NCI-H146 treated with DMSO at 0.1 percent for 48 hours (cell line): ENCODE data around the gene SYMPK.
A peak's percentile ranks its signal among the peaks of the same experiment; 100 is the strongest.
"Not testable (repeated sequence)": the region's sequence is repeated elsewhere in the genome, so short reads cannot be mapped to it uniquely, and the experiment has no call there.

ENCODE experiments used
- DNase-seq: peaks from one replicate; lab custom pipeline; 2025; ENCODE audit not compliant: unreplicated experiment; lab: John Stamatoyannopoulos, UW

SYMPK gene

DNA sequence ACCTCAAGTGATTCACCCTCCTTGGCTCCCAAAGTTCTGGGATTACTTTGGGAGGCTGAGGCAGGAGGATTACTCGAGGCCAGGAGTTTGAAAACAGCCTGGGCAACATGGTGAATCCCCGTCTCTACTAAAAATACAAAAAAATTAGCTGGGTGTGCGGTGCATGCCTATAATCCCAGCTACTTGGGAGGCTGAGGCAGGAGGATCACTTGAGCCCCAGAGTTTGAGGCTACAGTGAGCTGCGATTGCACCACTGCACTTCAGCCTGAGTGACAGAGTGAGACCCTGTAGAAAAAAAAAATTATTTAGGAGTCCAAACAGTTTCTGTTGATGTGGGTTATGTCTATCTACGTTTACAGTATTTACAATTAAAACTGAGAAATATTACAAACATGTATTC lies 7.9 kb upstream of the SYMPK start:
- no peak for DNase-seq

DNA sequence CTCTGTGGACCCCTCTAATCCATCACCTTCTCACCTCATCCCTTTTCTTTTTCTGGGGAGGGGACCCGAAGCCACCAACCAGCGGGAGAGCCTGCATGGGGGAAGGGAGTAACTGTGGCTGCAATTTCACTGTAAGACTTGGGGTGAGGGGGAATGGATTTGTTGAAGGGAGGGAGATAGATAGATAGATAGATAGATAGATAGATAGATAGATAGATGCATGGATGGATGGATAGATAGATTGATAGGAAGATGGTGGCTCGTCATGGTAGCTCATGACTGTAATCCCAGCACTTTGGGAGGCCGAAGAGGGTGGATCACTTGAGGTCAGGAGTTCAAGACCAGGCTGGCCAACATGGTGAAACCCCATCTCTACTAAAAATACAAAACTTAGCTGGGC lies 4.3 kb upstream of the SYMPK start:
- not testable (repeated sequence) for DNase-seq

DNA sequence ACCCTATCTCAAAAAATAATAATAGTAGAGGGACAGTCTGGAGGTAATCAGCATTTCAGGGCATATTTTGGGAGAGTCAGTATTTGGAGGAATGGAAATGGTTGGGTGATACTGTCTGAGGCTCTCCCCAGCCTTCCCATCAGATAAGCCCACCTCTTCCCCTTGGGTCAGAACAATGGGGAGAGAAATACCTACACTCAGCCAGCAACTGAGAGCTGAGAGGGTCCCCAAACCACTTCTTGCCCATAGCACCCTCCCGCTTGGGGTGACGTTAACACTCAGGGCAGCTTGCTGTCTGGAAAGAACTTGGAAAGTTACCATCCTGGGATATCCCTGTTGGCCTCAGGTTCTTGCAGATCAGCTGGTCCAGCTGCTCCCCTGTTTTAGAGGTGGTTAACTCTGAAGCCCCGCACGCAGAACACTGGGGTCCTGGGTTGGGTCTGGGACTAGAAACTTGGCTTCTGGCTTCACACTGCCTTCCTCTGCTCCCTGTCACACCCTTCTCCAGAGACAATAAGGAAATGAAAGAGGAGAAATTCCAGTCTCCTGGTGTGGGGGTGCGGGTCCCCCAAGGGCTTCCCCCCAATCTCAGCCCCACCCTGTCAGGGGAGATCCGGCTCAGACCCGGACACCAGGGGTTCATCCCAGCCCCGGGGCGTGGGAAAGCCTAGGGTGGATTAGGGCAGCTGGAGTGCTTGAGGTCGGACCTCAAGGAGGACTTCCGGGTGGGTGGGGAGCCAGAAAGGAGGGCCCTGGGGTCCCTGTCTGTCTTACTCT lies 3.6 kb upstream of the SYMPK start:
- DNase-seq, result no peak

DNA sequence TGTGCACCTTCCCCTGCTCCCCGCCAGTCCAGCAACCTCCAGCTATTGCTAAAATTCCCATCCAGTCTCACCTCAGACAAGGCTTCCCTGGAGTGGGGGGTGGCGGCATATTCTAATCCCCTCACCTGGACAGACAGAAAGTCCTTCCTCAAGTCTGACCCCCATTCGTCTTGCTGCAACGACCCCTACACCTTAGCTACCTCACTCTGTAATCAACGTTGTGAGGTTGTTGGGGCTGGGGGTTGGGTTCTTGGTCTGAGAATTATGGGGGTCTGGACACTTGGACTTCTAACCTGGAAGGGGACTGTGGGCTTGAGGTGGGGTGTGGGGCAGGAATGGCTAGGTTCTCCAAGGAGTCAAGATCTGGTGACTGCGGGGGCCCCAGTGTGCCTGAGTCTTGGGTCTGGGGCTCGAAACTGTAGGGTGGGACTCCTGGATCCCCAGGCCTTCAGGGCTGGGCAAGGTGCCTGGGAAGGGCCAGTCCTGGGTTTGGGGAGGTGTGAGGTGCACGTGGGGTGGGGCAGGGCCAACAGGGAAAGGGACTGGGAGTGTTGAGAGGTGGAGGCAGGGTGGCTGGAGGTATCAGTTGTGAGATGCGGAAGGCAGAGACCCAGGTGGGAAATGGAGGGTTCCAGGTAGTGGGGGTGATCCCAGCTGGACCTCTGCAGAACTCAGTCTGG lies 2.5 kb upstream of the SYMPK start:
- no peak for DNase-seq

DNA sequence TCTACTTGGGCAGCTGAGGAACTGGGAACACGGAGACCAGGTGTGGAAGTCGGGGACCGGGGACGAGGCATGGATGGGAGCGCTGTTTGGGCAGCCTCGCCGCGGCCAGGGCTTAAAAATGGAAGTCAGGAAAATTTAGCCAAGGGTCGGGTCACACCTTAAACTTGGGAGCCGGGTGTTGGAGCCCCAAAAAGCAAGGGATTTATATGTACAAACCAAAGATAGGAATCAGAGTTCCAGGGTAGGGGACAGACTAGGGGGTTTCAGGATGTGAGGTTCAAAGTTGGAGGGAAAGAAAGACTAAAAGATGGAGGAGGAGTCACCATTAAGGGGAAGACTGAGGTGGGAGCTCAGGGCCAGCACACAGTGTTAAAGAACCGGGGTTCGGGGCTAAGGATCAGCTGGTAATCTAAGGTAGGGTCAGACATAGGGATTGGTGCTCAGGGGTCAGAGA lies 1.7 kb upstream of the SYMPK start:
- DNase-seq, result no peak

DNA sequence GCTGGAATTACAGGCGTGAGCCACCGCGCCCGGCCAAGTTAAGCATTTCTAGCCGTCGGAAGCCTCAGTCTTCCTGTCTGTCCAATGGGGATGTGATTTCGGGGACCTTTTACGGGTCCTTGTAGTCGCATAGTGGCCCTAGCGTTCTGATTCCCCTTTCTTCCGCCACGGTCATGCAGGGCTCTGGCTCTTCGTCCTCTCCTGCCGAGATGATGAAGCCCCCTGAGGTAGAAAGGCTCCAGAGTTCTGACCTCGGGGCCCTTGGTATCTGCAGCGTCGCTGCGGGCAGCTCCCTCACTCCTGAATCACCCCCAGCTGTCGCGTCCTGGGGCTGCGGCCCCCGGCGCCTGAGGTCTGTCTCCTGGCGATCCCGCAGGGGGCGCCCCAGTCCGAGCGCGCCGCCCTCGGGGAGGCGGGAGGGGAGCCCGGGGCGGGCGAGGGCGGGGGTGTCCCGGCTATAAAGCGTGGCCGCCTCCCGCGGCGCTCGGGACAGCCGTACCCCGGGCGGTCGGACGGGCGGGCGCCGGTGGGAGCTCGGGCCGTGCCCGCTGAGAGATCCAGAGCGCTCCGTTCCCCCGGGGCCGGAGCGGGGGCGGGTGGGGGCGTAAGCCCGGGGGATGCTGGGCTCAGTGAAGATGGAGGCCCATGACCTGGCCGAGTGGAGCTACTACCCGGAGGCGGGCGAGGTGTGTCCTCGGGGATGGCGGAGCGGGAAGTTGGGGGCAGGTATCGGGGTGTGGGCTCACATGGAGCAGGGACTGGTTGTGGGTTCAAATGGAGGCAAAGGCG lies 1.1 kb upstream of the SYMPK start, which contains the start of gene FOXA3:
Gene FOXA3, plus strand, starts transcription at position 487 of the 789 bp plus-strand sequence. Its CDS starts 131 bp downstream, at position 618.
- DNase-seq, result peak; percentile 22

DNA sequence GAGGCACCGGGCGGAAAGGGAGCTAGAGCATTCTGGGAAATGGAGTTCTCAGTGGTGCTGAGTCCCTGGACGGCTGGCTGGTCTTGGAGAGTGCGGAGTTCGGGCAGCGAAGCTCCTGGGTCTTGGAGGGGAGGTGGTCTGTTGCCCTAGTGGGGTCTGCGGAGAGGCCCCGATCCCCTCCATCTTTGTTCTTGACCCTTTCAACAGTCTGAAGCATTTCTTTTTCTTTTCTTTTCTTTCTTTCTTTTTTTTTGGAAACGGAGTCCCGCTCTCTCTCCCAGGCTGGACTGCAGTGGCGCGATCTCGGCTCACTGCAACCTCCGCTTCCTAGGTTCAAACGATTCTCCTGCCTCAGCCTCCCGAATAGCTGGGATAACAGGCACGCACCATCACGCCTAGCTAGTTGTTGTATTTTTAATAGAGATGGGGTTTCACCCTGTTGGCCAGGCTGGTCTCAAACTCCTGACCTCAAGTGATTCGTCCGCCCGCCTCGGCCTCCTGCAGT lies 440 bp upstream of the SYMPK start:
- DNase-seq, result no peak

DNA sequence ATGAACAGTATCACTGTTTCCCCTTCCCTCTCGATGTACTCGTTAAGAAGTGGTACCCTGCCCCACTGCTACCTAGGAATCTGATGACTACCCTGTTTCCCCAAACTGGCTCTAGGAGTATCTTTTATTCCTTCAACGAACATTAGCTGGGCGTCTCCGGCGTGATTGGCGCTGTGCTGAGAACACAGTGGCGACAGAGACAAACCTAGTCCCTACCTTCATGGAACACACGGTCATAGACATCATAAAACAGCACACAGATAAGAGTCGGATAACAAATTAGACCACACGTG lies 730 bp downstream of the SYMPK start:
- DNase-seq, result no peak

DNA sequence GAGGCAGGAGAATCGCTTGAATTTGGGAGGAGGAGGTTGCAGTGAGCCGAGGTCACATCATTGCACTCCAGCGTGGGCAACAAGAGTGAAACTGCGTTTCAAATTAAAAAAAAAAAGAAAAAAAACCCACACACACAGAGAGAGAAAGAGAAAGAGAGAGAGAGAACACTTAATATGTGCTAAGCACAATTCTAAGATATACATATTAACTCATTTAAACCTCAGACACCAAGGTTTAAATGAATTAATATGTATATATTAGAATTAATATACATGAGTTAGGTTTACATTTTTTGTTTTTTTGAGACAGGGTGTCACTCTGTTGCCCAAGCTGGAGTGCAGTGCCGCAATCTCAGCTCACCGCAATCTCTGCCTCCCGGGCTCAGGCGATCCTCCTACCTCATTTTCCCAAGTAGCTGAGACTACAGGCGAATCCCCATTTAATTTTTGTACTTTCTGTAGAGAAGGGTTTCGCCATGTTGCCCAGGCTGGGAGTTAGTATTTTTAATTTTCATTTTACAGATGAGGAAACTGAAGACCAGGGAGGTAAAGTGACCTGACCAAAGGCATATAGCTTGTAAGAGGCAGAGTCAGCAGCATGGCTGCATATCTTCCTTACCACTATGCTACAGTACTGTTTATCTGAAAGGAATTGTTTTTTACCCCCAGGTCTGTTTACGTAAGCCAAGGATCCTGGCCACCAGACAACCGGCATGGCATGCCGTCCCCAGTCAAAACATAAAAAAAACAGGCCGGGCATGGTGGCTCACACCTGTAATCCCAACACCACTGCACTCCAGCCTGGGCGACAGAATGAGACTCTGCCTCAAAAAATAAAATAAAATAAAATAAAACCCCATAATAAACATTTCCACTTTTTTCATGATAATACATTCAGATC lies 2.3 kb downstream of the SYMPK start:
- DNase-seq, result no peak

DNA sequence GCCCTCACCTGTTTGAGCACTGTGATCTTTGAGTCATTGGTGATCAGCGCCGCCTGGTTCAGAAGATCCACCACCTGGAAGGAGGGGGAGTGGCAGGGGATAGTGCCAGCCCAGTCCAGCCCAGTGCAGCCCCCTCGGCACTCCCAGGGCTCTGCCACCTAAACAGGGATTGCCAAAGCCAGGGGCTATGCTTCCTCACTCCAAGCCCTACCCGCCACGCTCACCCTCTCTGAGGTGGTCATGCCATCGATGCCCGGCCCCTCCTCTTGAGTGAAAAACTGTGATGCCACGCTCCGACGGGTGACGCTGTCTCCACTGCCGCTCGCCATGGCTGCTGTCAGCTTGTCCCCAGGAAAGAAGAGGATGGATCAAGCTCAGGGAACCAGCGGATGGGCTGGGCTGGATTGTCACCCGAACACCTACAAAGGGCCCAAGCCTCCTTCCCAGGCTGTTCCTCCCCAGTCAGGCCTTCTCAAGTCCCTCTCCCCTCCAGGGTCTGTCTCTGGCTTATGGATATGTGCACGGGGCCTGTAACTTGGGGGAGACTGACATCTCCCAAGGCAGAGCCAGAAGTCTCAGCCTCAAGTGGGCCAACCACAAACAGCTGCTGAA lies 8.7 kb downstream of the SYMPK start:
- no peak for DNase-seq

DNA sequence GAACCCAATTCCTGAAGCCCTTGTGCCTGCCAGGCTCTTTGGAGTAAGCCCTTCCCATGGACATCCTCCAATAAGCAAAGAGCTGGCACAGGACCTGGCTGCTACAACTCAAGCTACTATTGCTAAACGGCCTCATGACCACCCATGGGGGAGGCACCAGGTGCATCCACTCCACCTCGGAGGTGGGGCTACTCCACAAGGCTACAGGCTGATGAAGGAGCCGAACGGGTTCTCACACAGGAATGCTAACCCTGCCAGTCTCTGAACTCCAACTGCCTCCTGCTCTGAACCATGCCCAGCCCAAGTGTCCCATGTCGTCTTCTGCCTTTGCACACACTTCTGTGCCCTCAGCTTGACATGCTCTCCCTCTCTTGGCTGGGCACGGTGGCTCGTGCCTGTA lies 10.0 kb downstream of the SYMPK start:
- DNase-seq, result no peak

DNA sequence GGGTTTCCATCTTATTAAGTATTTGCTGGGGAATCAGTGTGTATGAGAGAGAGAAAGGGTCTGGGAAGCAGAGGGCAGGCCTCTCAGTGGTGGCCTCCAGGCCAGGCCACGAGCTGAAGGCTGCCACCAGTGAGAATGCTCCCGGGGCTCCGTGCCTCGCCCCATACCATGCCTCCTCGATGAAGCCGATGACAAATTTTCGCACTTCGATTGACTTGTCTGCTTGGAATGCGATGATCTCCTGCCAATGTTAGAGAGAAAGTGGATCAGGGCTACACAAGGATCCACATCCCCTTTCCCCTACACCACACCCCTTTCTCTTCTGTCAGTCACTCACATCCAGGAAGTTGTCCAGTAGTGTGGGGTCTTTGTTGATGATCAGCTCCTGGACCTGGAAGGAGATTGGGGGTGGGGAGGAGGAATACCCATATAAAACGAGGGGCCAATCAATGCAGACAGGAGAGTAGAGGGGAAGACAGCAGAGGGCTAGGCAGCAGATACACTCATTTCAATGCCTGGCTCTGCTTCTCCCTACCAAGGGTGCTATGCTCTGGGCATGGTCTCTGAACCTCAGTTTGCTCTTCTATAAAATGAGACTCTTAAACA lies 10.7 kb downstream of the SYMPK start:
- DNase-seq, result no peak

DNA sequence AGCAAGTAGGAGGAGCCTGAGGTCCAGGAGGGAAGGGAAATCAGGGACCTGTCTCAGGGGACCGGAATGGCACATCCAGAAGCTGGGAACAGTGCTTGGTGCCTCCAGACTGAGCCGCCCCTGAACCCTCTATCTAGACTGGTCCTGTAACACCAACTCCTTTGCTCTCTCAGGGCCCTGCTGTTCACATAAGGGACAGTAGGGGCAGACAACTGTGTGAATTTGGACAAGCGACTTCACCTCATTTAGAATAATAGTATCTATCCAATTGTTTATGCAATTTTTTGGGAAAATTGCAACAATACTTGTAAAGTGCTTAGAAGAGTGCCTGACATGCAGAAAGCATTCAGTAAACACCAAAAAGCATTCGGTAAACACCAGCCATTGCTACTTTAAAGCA lies 14.0 kb downstream of the SYMPK start:
- DNase-seq, result no peak

DNA sequence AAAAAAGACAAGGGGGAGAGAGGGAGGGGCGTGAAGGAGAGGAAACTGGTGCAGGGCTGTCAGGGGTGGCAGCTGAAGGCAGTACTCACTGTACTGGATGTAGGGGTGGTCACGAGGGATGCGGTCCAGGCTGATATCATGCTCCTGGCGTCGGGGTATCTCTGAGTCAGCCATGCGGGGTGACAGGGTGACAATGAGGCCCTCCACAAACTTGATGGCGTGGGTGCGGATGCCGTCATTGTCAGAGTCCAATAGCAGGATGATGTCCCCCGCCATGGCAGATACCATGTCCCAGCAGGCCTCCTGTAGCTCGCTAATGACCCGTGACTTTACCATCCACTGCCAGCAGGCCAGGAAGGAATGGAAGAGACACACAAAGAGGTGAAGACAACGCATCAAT lies 15.3 kb downstream of the SYMPK start:
- DNase-seq, result no peak

DNA sequence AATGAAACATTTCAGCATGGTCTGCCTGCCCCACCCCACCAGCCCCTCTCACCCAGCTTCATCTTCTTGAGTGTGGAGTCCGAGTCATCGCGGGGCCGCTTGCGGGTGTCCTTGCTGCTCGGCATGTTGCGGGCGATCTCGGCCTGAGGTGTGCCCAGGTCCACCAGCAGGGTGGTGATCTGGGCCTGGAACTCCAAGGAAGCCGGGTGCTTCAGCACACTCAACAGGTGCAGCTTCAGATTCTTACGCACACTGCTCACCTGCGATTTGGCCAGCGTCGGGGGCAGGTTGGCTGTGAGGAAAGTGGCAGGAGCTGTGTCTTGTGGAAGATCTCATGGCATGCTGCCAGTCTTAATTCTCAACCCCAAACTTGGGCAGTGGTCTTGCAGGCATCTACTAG lies 20.7 kb downstream of the SYMPK start:
- no peak for DNase-seq

DNA sequence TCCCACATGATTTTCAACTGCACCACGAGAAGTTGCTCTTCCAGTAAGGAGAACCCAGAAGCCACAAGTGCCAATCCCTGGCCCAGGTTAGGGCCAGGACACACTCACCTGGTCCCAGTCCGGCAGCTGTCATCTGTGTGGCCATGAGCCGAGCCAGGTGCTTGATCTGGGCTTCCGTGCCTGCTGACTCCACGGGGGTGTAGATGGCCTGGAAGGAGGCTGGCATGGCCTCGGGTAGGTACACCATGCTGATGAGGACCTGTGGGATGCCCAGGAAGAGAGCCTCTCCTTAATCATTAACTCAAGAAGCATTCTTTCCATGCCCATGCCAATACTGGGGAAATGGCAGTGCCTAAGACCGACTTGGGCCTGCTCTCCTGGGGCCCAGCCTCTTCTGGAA lies 28.0 kb downstream of the SYMPK start:
- DNase-seq, result no peak

DNA sequence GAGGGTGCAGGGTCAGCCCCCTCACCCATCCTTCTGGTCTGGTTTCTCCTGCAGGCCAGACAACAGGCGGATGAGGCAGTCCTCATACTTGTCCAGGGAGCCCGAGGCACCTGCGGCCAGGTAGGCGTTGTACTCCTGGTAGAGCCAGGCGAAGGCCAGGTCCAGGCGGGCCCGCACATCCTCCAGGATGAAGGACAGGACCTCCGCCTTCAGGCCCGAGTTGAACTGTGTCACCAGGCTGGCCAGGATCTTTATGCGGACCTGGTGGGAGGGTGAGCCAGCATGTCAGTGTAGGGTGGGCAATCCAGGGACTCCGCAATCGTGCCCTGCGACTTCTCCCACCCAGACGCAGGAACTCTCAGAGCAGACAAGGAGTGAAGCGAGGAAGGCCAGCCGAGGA lies 34.0 kb downstream of the SYMPK start:
- DNase-seq, result no peak

DNA sequence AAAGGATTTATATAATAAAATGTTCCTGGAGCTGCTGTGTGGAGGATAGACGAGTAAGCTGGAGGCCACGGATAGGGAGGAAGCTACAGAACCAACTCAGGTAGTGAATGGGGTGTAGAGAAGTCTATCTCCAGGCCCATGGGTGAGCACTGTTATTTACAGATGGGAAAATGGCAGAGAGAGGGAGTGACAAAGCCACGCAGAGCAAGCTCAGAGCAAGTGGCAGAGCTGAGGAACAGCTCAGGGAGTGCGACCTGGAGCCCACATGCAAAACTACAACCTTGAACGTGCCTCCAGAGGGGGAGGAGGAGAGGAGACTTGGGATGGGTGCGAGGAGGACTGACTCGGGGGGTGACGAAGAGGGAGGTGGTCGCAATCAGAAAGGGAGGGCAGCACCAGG lies 34.4 kb downstream of the SYMPK start:
- no peak for DNase-seq

DNA sequence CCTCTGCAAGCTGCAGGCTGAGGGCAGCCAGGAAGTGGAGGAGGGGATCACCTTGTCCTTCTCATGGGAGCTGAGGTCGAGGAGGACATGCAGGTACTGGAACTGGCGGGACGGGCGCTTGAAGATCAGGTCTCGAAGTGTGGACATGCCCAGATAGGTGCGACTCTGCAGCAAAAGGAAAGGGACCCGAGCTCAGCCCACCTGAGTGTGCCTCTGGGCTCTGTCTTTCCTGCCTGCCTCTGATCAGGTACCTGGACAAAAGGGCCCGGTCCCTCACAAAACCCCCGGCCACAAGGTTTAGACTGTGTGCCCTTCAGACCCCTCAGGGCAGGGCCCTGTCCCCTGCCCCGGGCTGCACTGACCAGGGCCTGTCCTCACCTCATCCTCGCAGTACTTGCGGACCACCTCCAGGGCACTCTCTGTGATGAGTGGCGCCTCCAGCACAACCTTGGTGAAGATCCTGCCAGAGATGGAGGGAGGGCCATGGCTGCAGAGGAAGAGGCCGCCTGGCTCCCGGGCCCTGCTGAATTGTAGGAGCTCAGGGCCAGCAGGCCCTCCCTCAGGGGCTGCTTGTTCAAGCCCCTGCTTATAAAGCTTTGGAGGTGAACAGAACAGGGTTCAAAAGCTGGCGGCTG lies 35.4 kb downstream of the SYMPK start:
- DNase-seq, result no peak
